ENCODE data around the gene SLC30A3.

DNA sequence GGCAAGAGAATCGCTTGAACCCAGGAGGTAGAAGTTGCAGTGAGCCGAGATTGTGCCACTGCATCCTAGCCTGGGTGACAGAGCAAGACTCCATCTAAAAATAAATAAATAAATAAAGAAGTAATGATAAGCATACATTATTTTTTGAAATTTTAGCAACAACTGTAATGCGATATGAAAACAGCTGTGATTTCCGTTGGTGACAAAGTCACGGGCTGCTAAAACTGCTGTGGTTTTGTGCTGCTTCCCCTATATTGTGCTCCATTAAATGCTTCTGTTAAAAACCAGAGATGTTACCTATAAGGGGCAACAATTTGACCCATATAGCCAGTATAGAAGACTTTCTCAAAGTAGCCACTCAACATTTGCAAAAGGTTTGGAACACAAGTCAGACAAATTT lies 27.7 kb upstream of the SLC30A3 start:
- TF ChIP-seq BHLHE40 (IDR thresholded peaks at IDR 0.05; ENCODE audit: borderline replicate concordance), result no peak
- no peak for TF ChIP-seq FOXM1 (IDR thresholded peaks at IDR 0.05; ENCODE audit: borderline replicate concordance)
- TF ChIP-seq SP1 (IDR thresholded peaks at IDR 0.05), result no peak
- TF ChIP-seq ZNF384 (IDR thresholded peaks at IDR 0.05), result no peak
- no peak for TF ChIP-seq TARDBP (IDR thresholded peaks at IDR 0.05)
- TF ChIP-seq NFRKB (IDR thresholded peaks at IDR 0.05), result no peak
- TF ChIP-seq FOXA1 (IDR thresholded peaks at IDR 0.05), result no peak
- TF ChIP-seq ELF4 (IDR thresholded peaks at IDR 0.05), result no peak
- no peak for TF ChIP-seq HDGF (IDR thresholded peaks at IDR 0.05; ENCODE audit: borderline replicate concordance)
- no peak for TF ChIP-seq CTBP1 (IDR thresholded peaks at IDR 0.05; ENCODE audit: borderline replicate concordance)
- TF ChIP-seq FOXK2 (IDR thresholded peaks at IDR 0.05), result no peak
- TF ChIP-seq ARNT (IDR thresholded peaks at IDR 0.05), result no peak
- TF ChIP-seq L3MBTL2 (conservative IDR thresholded peaks at IDR 0.05), result no peak
- no peak for TF ChIP-seq LEF1 (IDR thresholded peaks at IDR 0.05; ENCODE audit: borderline replicate concordance)

Measured in HEK293T (cell line).